ENCODE results near the gene KRT78.

KRT78 gene

GRCh38 chr12:52871291-52872039 lies 22.7 kb upstream of the KRT78 start:
- no peaks in the 10 kb centered on the region for H3K9me3 ChIP-seq (ENCODE audit: control insufficient read depth, low read length)
- no peak overlapping the region for H3K4me2 ChIP-seq (ENCODE audit: low read length, poor library complexity, severe bottlenecking)
- H3K36me3 ChIP-seq (ENCODE audit: control insufficient read depth in 1 of 2, insufficient read depth in 2 of 2, low read depth in 1 of 2, low read length in 2 of 2), result no peaks in the 10 kb centered on the region
- H2AFZ ChIP-seq (ENCODE audit: low read depth, low read length), result no peak overlapping the region
- H3K18ac ChIP-seq (ENCODE audit: low read depth in 1 of 2, low read length in 2 of 2), result peak overlapping the region in 1 of 2 experiments; percentile 38
- H2BK12ac ChIP-seq (ENCODE audit: low read length in 2 of 2), result peak overlapping the region in 1 of 2 experiments; percentile 58
- no peak overlapping the region for H3K4ac ChIP-seq (ENCODE audit: low read depth in 1 of 2, low read length in 2 of 2)
- H3K4me3 ChIP-seq (ENCODE audit: insufficient read depth in 1 of 2, low read depth in 1 of 2, low read length in 2 of 2), result peak overlapping the region in 1 of 2 experiments; percentile 24
- H3K14ac ChIP-seq (ENCODE audit: low read length in 2 of 2), result no peak overlapping the region
- H2BK15ac ChIP-seq (ENCODE audit: low read depth, poor library complexity, severe bottlenecking), result no peak overlapping the region
- peaks cover 0 to 5% of the 10 kb centered on the region in 2 experiments for H3K27me3 ChIP-seq (ENCODE audit: control insufficient read depth in 1 of 2, insufficient read depth in 1 of 2, low read length in 2 of 2)
- 41% methylated on average over 7 of the region's 9 CpGs for WGBS
- no peak overlapping the region for H4K8ac ChIP-seq (ENCODE audit: low read length)
- peak overlapping the region; percentile 69 for H3K9ac ChIP-seq (ENCODE audit: low read length)
- DNase-seq, result peak; percentile 84
- no peak overlapping the region for H4K91ac ChIP-seq (ENCODE audit: low read length)
- no peak overlapping the region for H2BK5ac ChIP-seq (ENCODE audit: low read depth, low read length, poor library complexity, severe bottlenecking)
- no peak overlapping the region for H3K27ac ChIP-seq (ENCODE audit: low read length, poor library complexity, severe bottlenecking)
- no peaks in the 10 kb centered on the region for H3K79me1 ChIP-seq (replicated peaks; ENCODE audit: low read length, poor library complexity, severe bottlenecking)
- peaks cover 28% of the 10 kb centered on the region for H3K4me1 ChIP-seq (ENCODE audit: control insufficient read depth, insufficient read depth, low read depth, low read length)
- H2AK5ac ChIP-seq (ENCODE audit: low read length, severe bottlenecking), result no peak overlapping the region
- peak overlapping the region; percentile 8 for H2BK120ac ChIP-seq (ENCODE audit: low read depth, low read length)
- H3K23ac ChIP-seq (ENCODE audit: low read length in 2 of 2), result no peak overlapping the region

GRCh38 chr12:52870361-52871290 lies 21.8 kb upstream of the KRT78 start:
- H3K4me2 ChIP-seq (ENCODE audit: low read length, poor library complexity, severe bottlenecking), result no peak overlapping the region
- peak overlapping the region; percentile 34 to 52 for H3K18ac ChIP-seq (ENCODE audit: low read depth in 1 of 2, low read length in 2 of 2)
- H4K91ac ChIP-seq (ENCODE audit: low read length), result peak overlapping the region; percentile 49
- H3K79me1 ChIP-seq (replicated peaks; ENCODE audit: low read length, poor library complexity, severe bottlenecking), result no peaks in the 10 kb centered on the region
- peak overlapping the region; percentile 10 for H2AFZ ChIP-seq (ENCODE audit: low read depth, low read length)
- H3K4me1 ChIP-seq (ENCODE audit: control insufficient read depth, insufficient read depth, low read depth, low read length), result peaks cover 27% of the 10 kb centered on the region
- H2BK15ac ChIP-seq (ENCODE audit: low read depth, poor library complexity, severe bottlenecking), result peak overlapping the region; percentile 62
- peak overlapping the region in 1 of 2 experiments; percentile 10 for H3K14ac ChIP-seq (ENCODE audit: low read length in 2 of 2)
- H2AK5ac ChIP-seq (ENCODE audit: low read length, severe bottlenecking), result peak overlapping the region; percentile 71
- peak overlapping the region; percentile 44 to 86 for H2BK12ac ChIP-seq (ENCODE audit: low read length in 2 of 2)
- peak overlapping the region; percentile 69 for H3K9ac ChIP-seq (ENCODE audit: low read length)
- H2BK120ac ChIP-seq (ENCODE audit: low read depth, low read length), result no peak overlapping the region
- H3K9me3 ChIP-seq (ENCODE audit: control insufficient read depth, low read length), result no peaks in the 10 kb centered on the region
- no peaks in the 10 kb centered on the region for H3K36me3 ChIP-seq (ENCODE audit: control insufficient read depth in 1 of 2, insufficient read depth in 2 of 2, low read depth in 1 of 2, low read length in 2 of 2)
- 34% methylated on average over 11 of the region's 14 CpGs for WGBS
- no peak overlapping the region for H3K27ac ChIP-seq (ENCODE audit: low read length, poor library complexity, severe bottlenecking)
- peak overlapping the region in 1 of 2 experiments; percentile 24 for H3K4me3 ChIP-seq (ENCODE audit: insufficient read depth in 1 of 2, low read depth in 1 of 2, low read length in 2 of 2)
- DNase-seq, result peak; percentile 48
- peak overlapping the region in 1 of 2 experiments; percentile 14 for H3K4ac ChIP-seq (ENCODE audit: low read depth in 1 of 2, low read length in 2 of 2)
- no peak overlapping the region for H3K23ac ChIP-seq (ENCODE audit: low read length in 2 of 2)
- H3K27me3 ChIP-seq (ENCODE audit: control insufficient read depth in 1 of 2, insufficient read depth in 1 of 2, low read length in 2 of 2), result peaks cover 0 to 5% of the 10 kb centered on the region in 2 experiments
- H4K8ac ChIP-seq (ENCODE audit: low read length), result peak overlapping the region; percentile 59
- no peak overlapping the region for H2BK5ac ChIP-seq (ENCODE audit: low read depth, low read length, poor library complexity, severe bottlenecking)

GRCh38 chr12:52867642-52868041 lies 18.8 kb upstream of the KRT78 start:
- Histone ChIP-seq H2BK12ac (ENCODE audit: low read length in 2 of 2) (no peak overlapping the region), H2AK5ac (ENCODE audit: low read length, severe bottlenecking) (no peak overlapping the region), H2BK5ac (ENCODE audit: low read depth, low read length, poor library complexity, severe bottlenecking) (no peak overlapping the region), H3K9ac (ENCODE audit: low read length) (no peak overlapping the region), H3K18ac (ENCODE audit: low read depth in 1 of 2, low read length in 2 of 2) (no peak overlapping the region), H3K4me2 (ENCODE audit: low read length, poor library complexity, severe bottlenecking) (no peak overlapping the region), H2BK120ac (ENCODE audit: low read depth, low read length) (no peak overlapping the region), H3K4ac (ENCODE audit: low read depth in 1 of 2, low read length in 2 of 2) (no peak overlapping the region), H3K4me3 (ENCODE audit: insufficient read depth in 1 of 2, low read depth in 1 of 2, low read length in 2 of 2) (no peak overlapping the region), H4K8ac (ENCODE audit: low read length) (no peak overlapping the region), H3K14ac (ENCODE audit: low read length in 2 of 2) (no peak overlapping the region), H4K91ac (ENCODE audit: low read length) (no peak overlapping the region), H3K27me3 (ENCODE audit: control insufficient read depth in 1 of 2, insufficient read depth in 1 of 2, low read length in 2 of 2) (peaks cover 0 to 5% of the 10 kb centered on the region in 2 experiments), H3K27ac (ENCODE audit: low read length, poor library complexity, severe bottlenecking) (no peak overlapping the region), H3K36me3 (ENCODE audit: control insufficient read depth in 1 of 2, insufficient read depth in 2 of 2, low read depth in 1 of 2, low read length in 2 of 2) (no peaks in the 10 kb centered on the region), H3K9me3 (ENCODE audit: control insufficient read depth, low read length) (no peaks in the 10 kb centered on the region), H3K23ac (ENCODE audit: low read length in 2 of 2) (no peak overlapping the region), H2BK15ac (ENCODE audit: low read depth, poor library complexity, severe bottlenecking) (no peak overlapping the region), H3K79me1 (replicated peaks; ENCODE audit: low read length, poor library complexity, severe bottlenecking) (no peaks in the 10 kb centered on the region), H3K4me1 (ENCODE audit: control insufficient read depth, insufficient read depth, low read depth, low read length) (peaks cover 17% of the 10 kb centered on the region), H2AFZ (ENCODE audit: low read depth, low read length) (no peak overlapping the region)
- 62% methylated on average over 9 of the region's 9 CpGs for WGBS
- DNase-seq, result no peak

GRCh38 chr12:52867152-52867551 lies 18.4 kb upstream of the KRT78 start:
- Histone ChIP-seq H3K79me1 (replicated peaks; ENCODE audit: low read length, poor library complexity, severe bottlenecking) (no peaks in the 10 kb centered on the region), H3K27me3 (ENCODE audit: control insufficient read depth in 1 of 2, insufficient read depth in 1 of 2, low read length in 2 of 2) (peaks cover 0 to 5% of the 10 kb centered on the region in 2 experiments), H3K4ac (ENCODE audit: low read depth in 1 of 2, low read length in 2 of 2) (no peak overlapping the region), H3K4me3 (ENCODE audit: insufficient read depth in 1 of 2, low read depth in 1 of 2, low read length in 2 of 2) (no peak overlapping the region), H3K27ac (ENCODE audit: low read length, poor library complexity, severe bottlenecking) (no peak overlapping the region), H3K9ac (ENCODE audit: low read length) (no peak overlapping the region), H3K4me1 (ENCODE audit: control insufficient read depth, insufficient read depth, low read depth, low read length) (peaks cover 17% of the 10 kb centered on the region), H2BK120ac (ENCODE audit: low read depth, low read length) (no peak overlapping the region), H3K23ac (ENCODE audit: low read length in 2 of 2) (no peak overlapping the region), H3K14ac (ENCODE audit: low read length in 2 of 2) (no peak overlapping the region), H3K4me2 (ENCODE audit: low read length, poor library complexity, severe bottlenecking) (no peak overlapping the region), H3K18ac (ENCODE audit: low read depth in 1 of 2, low read length in 2 of 2) (no peak overlapping the region), H2AFZ (ENCODE audit: low read depth, low read length) (no peak overlapping the region), H2BK15ac (ENCODE audit: low read depth, poor library complexity, severe bottlenecking) (no peak overlapping the region), H3K36me3 (ENCODE audit: control insufficient read depth in 1 of 2, insufficient read depth in 2 of 2, low read depth in 1 of 2, low read length in 2 of 2) (no peaks in the 10 kb centered on the region), H2BK12ac (ENCODE audit: low read length in 2 of 2) (no peak overlapping the region), H4K8ac (ENCODE audit: low read length) (no peak overlapping the region), H2BK5ac (ENCODE audit: low read depth, low read length, poor library complexity, severe bottlenecking) (no peak overlapping the region), H4K91ac (ENCODE audit: low read length) (no peak overlapping the region), H3K9me3 (ENCODE audit: control insufficient read depth, low read length) (no peaks in the 10 kb centered on the region), H2AK5ac (ENCODE audit: low read length, severe bottlenecking) (no peak overlapping the region)
- WGBS, result over 99% methylated on average over 4 of the region's 5 CpGs
- DNase-seq, result no peak

Data from mesenchymal stem cell (in vitro differentiated cells and primary cell).